PC-3 (cell line): ENCODE measurements around the gene STXBP5. TPM values are rescaled to one million over a fixed set of nuclear protein-coding genes. Genes with fewer than 3 reads are reported as not detected.

Experiments used
- ATAC-seq: fragments of 200-7000 bp; cut with Tn5 transposase; 2 replicates; pipeline ENCODE4 v1.9.1; 2020; ENCODE audit warnings: mild to moderate bottlenecking, moderate library complexity
- BruUV-seq: library from RNA; stranded (reverse); fragments of 400-500 nt; replicated peaks from 2 replicates; lab custom pipeline; 2021; lab: Mats Ljungman, UMichigan
- CTCF ChIA-PET: fragments of 300-600 bp; sonication (Branson Sonifier 250); formaldehyde crosslinking; loops from one replicate; lab custom pipeline; 2022; ENCODE audit warnings: antibody characterized with exemption; lab: Charles Lee
- POLR2A ChIA-PET: fragments of 300-600 bp; sonication (Branson Sonifier 250); formaldehyde crosslinking; loops from one replicate; lab custom pipeline; 2022; ENCODE audit warnings: antibody characterized with exemption; ENCODE audit not compliant: unreplicated experiment; lab: Charles Lee
- DNase-seq: peaks from one replicate; pipeline ENCODE4 v3.0.0-alpha.2; 2015
- H2AFZ ChIP-seq: fragments of 300-600 bp; sonication (generic); 2 replicates; pipeline ENCODE4 v1.6.0; 2016; ENCODE audit warnings: antibody characterized with exemption, low read length
- H3F3A ChIP-seq: fragments of 300-600 bp; sonication (generic); one replicate; pipeline ENCODE4 v1.6.0; 2017; ENCODE audit warnings: antibody characterized with exemption, low read length, control low read depth, mild to moderate bottlenecking; ENCODE audit not compliant: unreplicated experiment
- H3K27ac ChIP-seq: fragments of 300-600 bp; sonication (generic); 2 replicates; pipeline ENCODE4 v1.5.1; 2016; ENCODE audit warnings: mild to moderate bottlenecking, low read length
- H3K27me3 ChIP-seq: fragments of 300-600 bp; sonication (generic); 2 replicates; pipeline ENCODE4 v1.6.1; 2016; ENCODE audit warnings: low read length, mixed read lengths
- H3K36me3 ChIP-seq: fragments of 300-600 bp; sonication (generic); 2 replicates; pipeline ENCODE4 v1.6.1; 2016; ENCODE audit warnings: low read depth, mixed run types, low read length, mixed read lengths
- H3K4me1 ChIP-seq: fragments of 300-600 bp; sonication (generic); 2 replicates; pipeline ENCODE4 v1.5.1; 2016; ENCODE audit warnings: low read length; ENCODE audit not compliant: insufficient read depth
- H3K4me2 ChIP-seq: fragments of 300-600 bp; sonication (generic); 2 replicates; pipeline ENCODE4 v1.6.0; 2016; ENCODE audit warnings: low read length
- H3K4me3 ChIP-seq: fragments of 300-600 bp; sonication (generic); 2 replicates; pipeline ENCODE4 v1.5.1; 2016; ENCODE audit warnings: mild to moderate bottlenecking, low read length, mixed read lengths
- H3K79me2 ChIP-seq: fragments of 300-600 bp; sonication (generic); 2 replicates; pipeline ENCODE4 v1.6.1; 2017; ENCODE audit warnings: low read length, mixed read lengths
- H3K9ac ChIP-seq: fragments of 300-600 bp; sonication (generic); 2 replicates; pipeline ENCODE4 v1.6.0; 2016; ENCODE audit warnings: mild to moderate bottlenecking, low read length
- H3K9me2 ChIP-seq: fragments of 300-600 bp; sonication (generic); replicated peaks from 2 replicates; pipeline ENCODE4 v1.6.1; 2016; ENCODE audit warnings: mixed run types, low read length, mixed read lengths
- H3K9me3 ChIP-seq: fragments of 300-600 bp; sonication (generic); 2 replicates; pipeline ENCODE4 v1.6.1; 2016; ENCODE audit warnings: low read length, mixed read lengths
- H4K20me1 ChIP-seq: fragments of 300-600 bp; sonication (generic); 2 replicates; pipeline ENCODE4 v1.6.1; 2016; ENCODE audit warnings: low read length, mixed read lengths
- EZH2 ChIP-seq: fragments of 300-600 bp; sonication (generic); IDR thresholded peaks from one replicate; pipeline ENCODE4 v1.6.1; 2017; ENCODE audit warnings: antibody characterized with exemption, mild to moderate bottlenecking, low read length; ENCODE audit not compliant: unreplicated experiment
- EZH2phosphoT487 ChIP-seq: fragments of 300-600 bp; sonication (generic); IDR thresholded peaks from 2 replicates; pipeline ENCODE4 v1.6.1; 2018; ENCODE audit warnings: mild to moderate bottlenecking, antibody characterized with exemption, low read length, borderline replicate concordance
- intact Hi-C: fragments of 100-400 bp; cut with micrococcal nuclease; formaldehyde crosslinking; loops from 2 replicates; pipeline ENCODE4 v1.9.0; 2023
- total RNA-seq: library from RNA; depleted of rRNA; stranded (reverse); fragments of >200 nt; gene quantifications from 2 replicates; pipeline ENCODE4 v1.2.3, GENCODE V29; 2014
- TF ChIP-seq, protein P1 (sequence below): fragments of 300-600 bp; sonication (generic); conservative IDR thresholded peaks from 2 replicates; pipeline ENCODE4 v1.5.1; 2017; ENCODE audit warnings: antibody characterized with exemption, low read depth, mild to moderate bottlenecking, low read length

STXBP5 gene
- total RNA-seq, 1 experiment from 2014 or later, result 12.9 TPM

DNA sequence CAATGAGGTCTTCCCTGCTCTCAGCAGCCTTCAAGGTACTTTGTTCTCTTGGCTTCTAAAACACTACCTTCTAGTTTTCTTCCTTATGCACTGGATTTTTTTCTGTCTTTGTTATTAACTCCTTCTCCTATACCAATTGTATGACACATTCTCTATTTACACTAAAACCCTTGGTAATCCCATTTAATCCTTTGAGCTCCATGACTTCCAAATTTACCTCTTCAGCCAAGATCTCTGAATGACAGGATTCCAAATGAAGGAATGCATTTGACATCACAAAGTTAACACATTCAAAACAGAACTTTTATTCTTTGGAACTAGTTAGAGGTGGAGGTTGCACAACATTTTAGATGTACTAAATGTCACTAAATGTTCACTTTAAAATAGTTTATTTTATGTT is 217.7 kb downstream of the STXBP5 start:
- CTCF ChIA-PET, result no interaction called here
- DNase-seq (no peak), ATAC-seq (no peak)
- Histone ChIP-seq H3K79me2 (no peaks in the 10 kb centered on the region), H3K9me3 (no peaks in the 10 kb centered on the region), H3F3A (no peaks in the 10 kb centered on the region), H3K4me1 (no peaks in the 10 kb centered on the region), H3K4me2 (no peak overlapping the region), H4K20me1 (no peaks in the 10 kb centered on the region), H2AFZ (no peak overlapping the region), H3K4me3 (no peak overlapping the region), H3K27ac (no peak overlapping the region), H3K9me2 (no peaks in the 10 kb centered on the region), H3K27me3 (no peaks in the 10 kb centered on the region), H3K9ac (no peak overlapping the region), H3K36me3 (no peaks in the 10 kb centered on the region)
- no TSS peak for BruUV-seq
- POLR2A ChIA-PET, result no interaction called here
- intact Hi-C loops, result no loop called here
- TF ChIP-seq, protein P1, sequence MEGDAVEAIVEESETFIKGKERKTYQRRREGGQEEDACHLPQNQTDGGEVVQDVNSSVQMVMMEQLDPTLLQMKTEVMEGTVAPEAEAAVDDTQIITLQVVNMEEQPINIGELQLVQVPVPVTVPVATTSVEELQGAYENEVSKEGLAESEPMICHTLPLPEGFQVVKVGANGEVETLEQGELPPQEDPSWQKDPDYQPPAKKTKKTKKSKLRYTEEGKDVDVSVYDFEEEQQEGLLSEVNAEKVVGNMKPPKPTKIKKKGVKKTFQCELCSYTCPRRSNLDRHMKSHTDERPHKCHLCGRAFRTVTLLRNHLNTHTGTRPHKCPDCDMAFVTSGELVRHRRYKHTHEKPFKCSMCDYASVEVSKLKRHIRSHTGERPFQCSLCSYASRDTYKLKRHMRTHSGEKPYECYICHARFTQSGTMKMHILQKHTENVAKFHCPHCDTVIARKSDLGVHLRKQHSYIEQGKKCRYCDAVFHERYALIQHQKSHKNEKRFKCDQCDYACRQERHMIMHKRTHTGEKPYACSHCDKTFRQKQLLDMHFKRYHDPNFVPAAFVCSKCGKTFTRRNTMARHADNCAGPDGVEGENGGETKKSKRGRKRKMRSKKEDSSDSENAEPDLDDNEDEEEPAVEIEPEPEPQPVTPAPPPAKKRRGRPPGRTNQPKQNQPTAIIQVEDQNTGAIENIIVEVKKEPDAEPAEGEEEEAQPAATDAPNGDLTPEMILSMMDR, result no peak
- TF ChIP-seq EZH2 (no peak), EZH2phosphoT487 (no peak)

DNA sequence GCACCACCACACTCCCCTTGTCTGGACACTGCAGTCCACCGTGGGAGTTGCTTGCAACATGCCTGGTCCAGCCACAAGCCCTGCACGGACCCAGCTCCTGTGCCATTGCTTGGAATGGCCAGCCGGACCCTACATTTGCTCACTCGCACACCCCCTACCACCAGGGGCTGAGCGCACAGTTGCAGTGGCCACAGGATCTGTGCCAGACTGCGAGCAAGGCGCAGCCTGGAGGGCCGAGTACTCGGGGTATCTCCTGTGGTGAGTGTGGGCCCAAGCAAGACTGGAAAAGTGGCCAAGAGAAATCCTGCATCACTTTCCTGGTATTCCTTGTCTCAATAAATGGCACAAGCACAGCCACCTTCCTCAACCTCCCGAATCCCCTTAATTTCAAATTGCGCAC is 218.9 kb downstream of the STXBP5 start:
- no peak overlapping the region for H3K4me3 ChIP-seq
- DNase-seq, result no peak
- TF ChIP-seq, protein P1, result no peak
- TF ChIP-seq EZH2phosphoT487 (no peak), EZH2 (no peak)
- H3K4me2 ChIP-seq, result no peak overlapping the region
- H3K79me2 ChIP-seq, result no peaks in the 10 kb centered on the region
- intact Hi-C loops, result no loop called here
- no peaks in the 10 kb centered on the region for H4K20me1 ChIP-seq
- no peaks in the 10 kb centered on the region for H3K9me2 ChIP-seq
- ChIA-PET CTCF (no interaction called here), POLR2A (no interaction called here)
- H3K9me3 ChIP-seq, result no peaks in the 10 kb centered on the region
- no peaks in the 10 kb centered on the region for H3K27me3 ChIP-seq
- no peak overlapping the region for H3K9ac ChIP-seq
- no peaks in the 10 kb centered on the region for H3F3A ChIP-seq
- no TSS peak for BruUV-seq
- no peak overlapping the region for H2AFZ ChIP-seq
- H3K27ac ChIP-seq, result no peak overlapping the region
- H3K4me1 ChIP-seq, result no peaks in the 10 kb centered on the region
- no peaks in the 10 kb centered on the region for H3K36me3 ChIP-seq
- ATAC-seq, result no peak

DNA sequence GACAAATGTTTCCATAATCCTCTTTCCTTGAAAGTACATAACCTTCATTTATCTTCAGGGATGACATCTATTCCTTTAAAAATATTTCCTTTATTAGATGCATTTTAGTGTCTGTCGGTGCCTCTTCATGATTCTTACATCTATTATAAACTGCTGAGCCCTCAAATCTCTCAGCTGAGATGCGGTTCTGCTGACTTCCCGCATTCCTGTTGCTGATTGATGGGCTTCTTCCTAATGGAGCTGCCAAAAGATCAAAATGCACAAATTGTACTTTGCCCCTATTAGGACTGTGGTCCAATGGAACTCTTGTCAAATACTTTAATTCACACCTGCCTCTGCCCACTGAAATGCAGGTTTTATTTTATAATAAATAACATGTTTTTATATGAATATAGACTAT is 225.6 kb downstream of the STXBP5 start:
- Histone ChIP-seq H4K20me1 (no peaks in the 10 kb centered on the region), H3K4me3 (no peak overlapping the region), H3K9me2 (no peaks in the 10 kb centered on the region), H3K9me3 (no peaks in the 10 kb centered on the region), H3K27me3 (0 out of 2 replicates have a peak, but pooled peaks cover 9% of the 10 kb centered on the region), H3K9ac (no peak overlapping the region), H3K36me3 (no peaks in the 10 kb centered on the region), H3K27ac (no peak overlapping the region), H3K4me1 (no peaks in the 10 kb centered on the region), H3K4me2 (no peak overlapping the region), H2AFZ (no peak overlapping the region), H3F3A (no peaks in the 10 kb centered on the region), H3K79me2 (no peaks in the 10 kb centered on the region)
- ATAC-seq (no peak), DNase-seq (no peak)
- intact Hi-C loops, result no loop called here
- CTCF ChIA-PET, result no interaction called here
- POLR2A ChIA-PET, result no interaction called here
- BruUV-seq, result no TSS peak
- TF ChIP-seq EZH2 (no peak), EZH2phosphoT487 (no peak)
- TF ChIP-seq, protein P1, result no peak
